ENCODE measurements around the gene FAM193B.

FAM193B gene

GRCh38 chr5:177514541-177514940 lies 39.8 kb downstream of the FAM193B start:
- TF ChIP-seq TOX (CRISPR knock-in tag; IDR thresholded peaks at IDR 0.05; ENCODE audit: borderline replicate concordance) (no peak), OSR1 (CRISPR knock-in tag; IDR thresholded peaks at IDR 0.05) (no peak), CSRNP3 (CRISPR knock-in tag; IDR thresholded peaks at IDR 0.05) (no peak), ESRRG (CRISPR knock-in tag; IDR thresholded peaks at IDR 0.05) (no peak), ZFP3 (CRISPR knock-in tag; IDR thresholded peaks at IDR 0.05) (no peak), ZFP30 (CRISPR knock-in tag; IDR thresholded peaks at IDR 0.05) (no peak), TCF4 (CRISPR knock-in tag; IDR thresholded peaks at IDR 0.05; ENCODE audit: borderline replicate concordance) (no peak), ZNF70 (CRISPR knock-in tag; IDR thresholded peaks at IDR 0.05) (no peak)
- ATAC-seq, result no peak

GRCh38 chr5:177513500-177513899 lies 40.9 kb downstream of the FAM193B start:
- TF ChIP-seq ZNF565 (CRISPR knock-in tag; conservative IDR thresholded peaks at IDR 0.05; ENCODE audit: low read depth) (no peak), OSR1 (CRISPR knock-in tag; IDR thresholded peaks at IDR 0.05) (no peak), ISL1 (CRISPR knock-in tag; IDR thresholded peaks at IDR 0.05) (no peak), CSDC2 (CRISPR knock-in tag; IDR thresholded peaks at IDR 0.05) (no peak)
- no peak for ATAC-seq

GRCh38 chr5:177512736-177513380 lies 41.5 kb downstream of the FAM193B start:
- TF ChIP-seq ISL1 (CRISPR knock-in tag; IDR thresholded peaks at IDR 0.05), result no peak
- TF ChIP-seq ZNF70 (CRISPR knock-in tag; IDR thresholded peaks at IDR 0.05), result no peak
- TF ChIP-seq ZFP30 (CRISPR knock-in tag; IDR thresholded peaks at IDR 0.05), result no peak
- no peak for TF ChIP-seq CSDC2 (CRISPR knock-in tag; IDR thresholded peaks at IDR 0.05)
- TF ChIP-seq PATZ1 (CRISPR knock-in tag; IDR thresholded peaks at IDR 0.05; ENCODE audit: borderline replicate concordance), result no peak
- no peak for ATAC-seq

- ATAC-seq, result no peak
- TF ChIP-seq CSRNP3 (CRISPR knock-in tag; IDR thresholded peaks at IDR 0.05) (no peak), ZFP30 (CRISPR knock-in tag; IDR thresholded peaks at IDR 0.05) (no peak), ZFP3 (CRISPR knock-in tag; IDR thresholded peaks at IDR 0.05) (no peak), RARB (CRISPR knock-in tag; IDR thresholded peaks at IDR 0.05) (no peak), TCF4 (CRISPR knock-in tag; IDR thresholded peaks at IDR 0.05; ENCODE audit: borderline replicate concordance) (no peak), CSDC2 (CRISPR knock-in tag; IDR thresholded peaks at IDR 0.05) (no peak), ZC3H10 (CRISPR knock-in tag; IDR thresholded peaks at IDR 0.05) (no peak), GLIS3 (CRISPR knock-in tag; IDR thresholded peaks at IDR 0.05) (no peak), PATZ1 (CRISPR knock-in tag; IDR thresholded peaks at IDR 0.05; ENCODE audit: borderline replicate concordance) (no peak), TOX (CRISPR knock-in tag; IDR thresholded peaks at IDR 0.05; ENCODE audit: borderline replicate concordance) (no peak), TSHZ2 (CRISPR knock-in tag; IDR thresholded peaks at IDR 0.05) (no peak), BACH2 (CRISPR knock-in tag; IDR thresholded peaks at IDR 0.05; ENCODE audit: borderline replicate concordance) (no peak), ISL1 (CRISPR knock-in tag; IDR thresholded peaks at IDR 0.05) (no peak), SNAI2 (CRISPR knock-in tag; IDR thresholded peaks at IDR 0.05) (no peak), ZNF70 (CRISPR knock-in tag; IDR thresholded peaks at IDR 0.05) (no peak), CREB5 (CRISPR knock-in tag; IDR thresholded peaks at IDR 0.05; ENCODE audit: low read depth) (no peak), OSR1 (CRISPR knock-in tag; IDR thresholded peaks at IDR 0.05) (no peak), ESRRG (CRISPR knock-in tag; IDR thresholded peaks at IDR 0.05) (no peak), ZNF8 (CRISPR knock-in tag; IDR thresholded peaks at IDR 0.05) (no peak)
These were observed 42.3 kb downstream of the FAM193B start for GRCh38 chr5:177511796-177512675.
